ENCODE measurements around the gene OXCT2.
"Not testable (repeated sequence)": the region's sequence is repeated elsewhere in the genome, so short reads cannot be mapped to it uniquely, and the experiment has no call there.

The OXCT2 gene

GRCh38 chr1:39771022-39771532, at the start of gene OXCT2:
Gene OXCT2 (minus strand): TSS chr1:39771348. CDS start chr1:39771255, 93 bp downstream.
- not testable (repeated sequence) for DNase-seq (ENCODE audit: low spot score)

GRCh38 chr1:39819091-39819812, 48.1 kb upstream of the OXCT2 start:
- DNase-seq (ENCODE audit: low spot score), result no peak

DNA sequence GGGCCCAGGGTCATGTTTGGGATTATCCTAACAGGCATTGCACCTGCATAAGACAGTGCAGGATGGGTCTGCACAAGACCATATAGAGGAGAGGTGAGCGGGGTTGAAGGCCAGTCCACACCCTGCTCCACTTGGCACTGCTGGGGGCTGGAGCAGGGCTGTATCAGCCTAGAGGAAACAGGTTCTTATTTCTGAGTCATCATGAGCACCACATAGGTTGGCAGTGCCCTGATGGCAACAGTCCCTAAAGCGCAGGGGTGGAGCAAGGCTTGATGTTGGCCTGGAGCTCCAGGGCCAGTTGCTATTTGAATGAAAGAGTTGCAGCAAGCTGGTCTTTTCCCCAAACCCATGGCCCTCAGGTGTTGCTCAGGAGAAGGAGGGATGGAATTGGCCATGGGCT, 47.3 kb upstream of the OXCT2 start:
- no peak for DNase-seq (ENCODE audit: low spot score)

GRCh38 chr1:39817091-39817932, 46.2 kb upstream of the OXCT2 start:
- DNase-seq (ENCODE audit: low spot score), result peak; percentile 95

DNA sequence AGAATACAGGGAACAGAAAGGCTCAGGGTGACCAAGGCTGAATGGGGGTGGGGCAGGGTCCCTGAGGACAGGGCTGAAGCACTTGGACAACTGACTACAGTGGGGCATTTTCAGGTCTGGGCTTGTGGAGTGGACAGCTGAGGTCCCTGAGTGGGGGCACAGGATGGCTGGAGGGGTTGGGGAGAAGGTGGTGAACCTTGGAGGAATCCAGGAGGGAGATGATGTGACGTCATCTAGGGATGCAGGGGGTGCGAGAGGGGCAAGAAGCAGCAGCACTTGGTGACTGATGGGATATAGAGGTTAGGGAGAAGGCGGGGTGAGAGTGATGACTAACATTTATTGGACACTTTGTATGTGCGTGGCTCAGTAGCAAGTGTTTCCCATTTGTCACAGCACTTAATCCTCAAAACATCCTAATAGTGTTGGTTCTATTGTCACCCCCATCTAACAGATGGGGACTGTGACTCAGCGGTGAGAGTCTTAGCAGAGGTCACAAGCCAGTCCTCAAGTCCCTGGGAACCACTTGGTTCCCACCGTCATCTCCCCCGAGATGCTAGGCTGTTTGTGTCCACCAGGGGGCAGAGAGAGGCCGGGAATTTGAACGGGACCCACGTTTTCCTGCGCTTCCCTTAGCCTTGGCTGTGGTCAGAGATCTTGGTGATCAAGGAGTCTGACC, 45.4 kb upstream of the OXCT2 start:
- peak; percentile 80 for DNase-seq (ENCODE audit: low spot score)

- no peak for DNase-seq (ENCODE audit: low spot score)
These were observed 41.8 kb upstream of the OXCT2 start for GRCh38 chr1:39812913-39813312.

- no peak for DNase-seq (ENCODE audit: low spot score)
These were observed 37.8 kb upstream of the OXCT2 start for GRCh38 chr1:39808784-39809517.

DNA sequence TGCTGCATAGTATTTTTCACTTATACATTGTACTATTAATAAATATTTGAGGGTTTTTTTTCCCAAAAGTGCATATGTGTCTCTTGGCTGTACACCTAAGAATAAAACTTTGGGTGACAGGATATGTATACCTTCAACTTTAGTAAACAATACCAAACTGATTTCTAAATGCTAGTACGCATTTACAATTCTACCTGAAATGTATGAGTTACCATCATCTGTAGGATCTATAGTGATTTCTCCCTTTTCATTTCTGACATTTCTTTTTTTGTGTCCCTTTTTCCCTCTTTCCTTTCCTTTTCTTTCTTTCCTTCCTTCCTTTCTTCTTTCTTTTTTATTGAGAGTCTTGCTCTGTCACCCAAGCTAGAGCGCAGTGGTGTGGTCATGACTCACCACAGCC, 34.2 kb upstream of the OXCT2 start:
- DNase-seq (ENCODE audit: low spot score), result no peak

GRCh38 chr1:39802496-39803260, 31.5 kb upstream of the OXCT2 start:
- DNase-seq (ENCODE audit: low spot score), result no peak

DNA sequence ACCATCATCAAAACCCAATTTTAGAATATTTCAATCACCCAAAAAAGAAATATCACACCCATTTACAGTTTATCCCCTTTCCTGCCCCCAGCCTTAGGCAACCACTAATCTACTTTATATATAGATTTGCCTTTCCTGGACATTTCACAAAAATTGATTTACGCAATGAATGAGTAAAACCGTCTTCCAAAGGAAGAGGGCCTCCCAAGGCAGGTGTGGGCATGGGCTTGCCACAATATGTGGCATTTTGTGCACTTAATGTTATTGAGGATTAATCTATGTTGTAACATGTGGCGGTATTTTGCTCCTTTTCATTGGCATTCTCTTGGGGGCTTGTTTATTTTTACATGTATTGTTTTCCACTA, 29.3 kb upstream of the OXCT2 start:
- DNase-seq (ENCODE audit: low spot score), result no peak

- DNase-seq (ENCODE audit: low spot score), result peak; percentile 74
These were observed 28.8 kb upstream of the OXCT2 start for GRCh38 chr1:39799770-39800470.

DNA sequence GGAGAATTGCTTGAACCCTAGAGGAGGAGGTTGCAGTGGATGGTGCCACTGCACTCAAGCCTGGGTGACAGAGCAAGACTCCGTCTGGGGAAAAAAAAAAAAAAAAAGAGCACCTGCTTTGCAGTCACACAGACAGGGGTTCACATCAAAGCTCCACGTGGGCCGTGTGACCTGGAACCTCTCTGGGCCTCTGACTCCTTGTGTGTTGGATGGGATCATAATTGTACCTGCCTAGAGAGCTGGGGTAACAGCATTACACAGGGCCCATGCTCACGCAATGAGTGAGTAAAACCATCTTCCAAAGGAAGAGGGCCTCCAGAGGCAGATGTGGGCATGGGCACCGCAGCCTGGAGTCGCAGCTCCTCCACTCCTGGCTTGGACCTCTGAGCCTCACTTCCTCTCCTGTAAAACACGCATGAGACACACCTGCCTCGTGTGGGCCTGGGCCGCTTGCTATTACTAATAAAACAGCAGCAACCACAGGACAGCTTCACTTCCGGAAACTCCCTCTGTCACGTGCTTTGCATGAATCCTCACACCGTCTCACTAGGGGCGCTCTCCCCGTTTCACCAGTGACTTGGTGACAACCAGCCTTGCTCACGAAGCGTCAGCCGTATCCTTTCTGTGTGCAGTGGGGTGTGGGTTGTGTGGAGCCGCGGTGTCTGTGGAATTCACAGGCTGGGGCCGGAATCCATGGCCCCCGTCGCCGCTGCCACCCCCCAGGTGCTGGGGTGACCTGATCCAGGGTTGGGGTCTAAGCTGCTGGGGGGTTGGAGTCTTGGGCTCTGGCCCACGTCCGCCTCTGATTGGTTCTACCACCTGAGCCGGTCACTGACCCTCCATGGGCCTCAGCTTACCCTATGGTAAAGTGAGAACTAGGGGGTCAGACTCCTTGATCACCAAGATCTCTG, 28.0 kb upstream of the OXCT2 start:
- peak; percentile 98 for DNase-seq (ENCODE audit: low spot score)

DNA sequence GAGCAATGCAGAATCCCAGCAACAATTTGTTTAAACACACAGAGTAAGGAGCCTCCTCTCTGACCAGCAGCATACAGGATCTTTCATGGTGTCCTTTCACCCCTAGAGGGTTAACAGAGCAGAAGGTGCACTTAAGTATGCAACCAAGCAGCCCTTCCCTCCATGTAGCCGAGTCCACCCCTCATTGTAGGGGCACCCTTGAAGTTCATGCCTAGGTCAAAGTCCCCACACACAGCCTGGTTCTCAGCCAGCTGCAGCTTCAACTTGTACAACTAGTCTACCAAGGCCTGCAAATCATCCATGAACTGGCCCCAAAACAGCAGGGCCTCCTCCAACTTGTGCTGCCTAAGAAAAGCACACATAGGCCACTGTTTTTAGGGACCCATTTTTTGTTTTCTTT, 24.5 kb upstream of the OXCT2 start:
- no peak for DNase-seq (ENCODE audit: low spot score)

DNA sequence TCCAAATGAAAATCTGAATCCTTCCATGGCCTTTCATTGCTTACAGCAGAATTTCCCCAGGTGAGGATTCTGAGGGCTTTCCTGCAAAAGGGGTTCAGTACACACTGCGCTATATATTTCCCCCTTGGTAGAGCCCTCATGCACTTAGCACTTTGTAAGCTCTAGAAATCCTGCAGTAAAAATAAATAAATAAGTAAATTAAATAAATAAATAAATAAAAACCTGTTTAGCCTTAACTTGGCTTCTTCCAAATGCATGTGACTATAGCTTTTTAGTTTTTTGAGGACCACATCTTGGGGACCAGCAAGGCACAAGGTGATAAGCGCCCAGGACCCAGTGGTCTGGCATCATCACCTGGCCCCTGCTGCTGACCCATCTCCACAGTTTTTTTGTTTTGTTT, 20.7 kb upstream of the OXCT2 start:
- no peak for DNase-seq (ENCODE audit: low spot score)

GRCh38 chr1:39789571-39790110, 18.5 kb upstream of the OXCT2 start:
- no peak for DNase-seq (ENCODE audit: low spot score)

DNA sequence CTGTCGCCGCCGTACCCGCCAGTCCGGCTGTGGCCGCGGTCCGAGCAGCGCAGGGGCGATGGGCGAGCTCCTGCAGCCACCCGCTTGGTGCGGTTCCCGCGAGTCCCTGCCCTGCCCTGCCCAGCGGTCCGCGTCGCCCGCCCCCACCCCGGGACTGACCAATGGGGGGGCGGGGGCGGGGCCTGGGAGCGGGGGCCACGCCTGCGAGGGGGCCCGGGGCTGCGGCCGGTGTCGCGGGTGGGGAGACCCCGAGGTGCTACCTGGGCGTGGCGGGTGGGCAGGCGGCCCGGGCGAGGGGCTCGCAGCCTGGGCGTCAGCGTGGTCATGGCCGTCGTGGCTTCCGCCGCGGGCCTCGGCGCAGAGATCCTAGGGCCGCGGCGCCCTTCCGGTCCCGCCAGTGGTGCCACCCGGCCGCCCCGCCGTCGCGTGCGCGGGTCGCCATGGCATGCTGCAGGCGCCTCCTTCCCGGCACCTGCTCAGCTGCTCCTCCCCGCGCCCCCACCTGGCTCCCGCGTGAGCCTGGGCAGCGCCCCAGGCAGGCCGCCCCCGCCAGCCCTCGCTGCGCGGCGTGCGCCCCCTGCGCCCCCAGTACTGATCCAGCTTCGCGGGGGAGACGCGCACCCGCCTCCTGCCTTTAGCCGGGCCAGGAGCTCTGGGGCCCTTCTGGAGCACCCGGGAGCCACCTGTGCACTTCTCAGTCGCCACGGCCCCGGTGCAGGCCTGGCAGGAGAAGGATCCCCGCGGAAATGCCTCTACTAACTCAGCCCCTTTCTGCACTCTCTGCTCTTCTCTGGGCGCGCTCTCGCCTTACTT, 17.8 kb upstream of the OXCT2 start, which contains the start of gene BMP8B:
BMP8B (minus strand) TSS at position 108 of the 813 bp plus-strand sequence. CDS start 380 bp downstream, outside the sequence.
- DNase-seq (ENCODE audit: low spot score), result no peak

GRCh38 chr1:39788426-39788757, 17.2 kb upstream of the OXCT2 start:
- DNase-seq (ENCODE audit: low spot score), result no peak

- not testable (repeated sequence) for DNase-seq (ENCODE audit: low spot score)
These were observed 16.8 kb upstream of the OXCT2 start for GRCh38 chr1:39787964-39788363.

Data from NAMALWA (cell line).